Fibroblast of lung (primary cell): Measurements from ENCODE around the gene NECAP2.

Experiments
- EZH2 ChIP-seq: IDR thresholded peaks from 2 replicates; pipeline ENCODE4 v1.5.1; 2012; ENCODE audit warnings: low read length, control low read depth, mild to moderate bottlenecking; ENCODE audit errors: missing control alignments
- TF ChIP-seq, protein P1 (sequence below), 2 donors: IDR thresholded peaks in 1 of 2; conservative IDR thresholded peaks in 1 of 2; 1 replicate in 1 of 2; 2 replicates in 1 of 2; pipeline ENCODE4 v1.5.1; 2011 to 2012; ENCODE audit warnings: low read length in 2 of 2, control low read depth in 1 of 2, inconsistent platforms in 1 of 2, low read depth in 1 of 2, mild to moderate bottlenecking in 1 of 2

DNA sequence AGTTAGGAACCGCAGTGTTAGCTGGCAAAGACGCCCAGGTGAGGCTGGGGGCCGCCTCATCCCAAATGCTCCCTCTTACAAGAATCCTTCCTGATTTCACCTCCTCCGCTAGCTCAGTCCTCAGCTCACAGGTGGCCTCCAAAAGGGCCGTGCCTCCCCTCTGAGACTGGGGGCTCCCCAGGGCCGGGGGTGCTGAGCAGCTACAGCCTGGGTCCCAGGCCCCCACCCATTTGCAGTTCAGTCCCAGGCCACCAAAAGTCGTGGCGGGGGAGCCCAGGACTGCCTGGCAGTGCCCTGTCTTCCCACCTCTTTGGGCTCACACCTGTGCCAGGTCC, 43.9 kb downstream of the NECAP2 start:
- TF ChIP-seq, protein P1, sequence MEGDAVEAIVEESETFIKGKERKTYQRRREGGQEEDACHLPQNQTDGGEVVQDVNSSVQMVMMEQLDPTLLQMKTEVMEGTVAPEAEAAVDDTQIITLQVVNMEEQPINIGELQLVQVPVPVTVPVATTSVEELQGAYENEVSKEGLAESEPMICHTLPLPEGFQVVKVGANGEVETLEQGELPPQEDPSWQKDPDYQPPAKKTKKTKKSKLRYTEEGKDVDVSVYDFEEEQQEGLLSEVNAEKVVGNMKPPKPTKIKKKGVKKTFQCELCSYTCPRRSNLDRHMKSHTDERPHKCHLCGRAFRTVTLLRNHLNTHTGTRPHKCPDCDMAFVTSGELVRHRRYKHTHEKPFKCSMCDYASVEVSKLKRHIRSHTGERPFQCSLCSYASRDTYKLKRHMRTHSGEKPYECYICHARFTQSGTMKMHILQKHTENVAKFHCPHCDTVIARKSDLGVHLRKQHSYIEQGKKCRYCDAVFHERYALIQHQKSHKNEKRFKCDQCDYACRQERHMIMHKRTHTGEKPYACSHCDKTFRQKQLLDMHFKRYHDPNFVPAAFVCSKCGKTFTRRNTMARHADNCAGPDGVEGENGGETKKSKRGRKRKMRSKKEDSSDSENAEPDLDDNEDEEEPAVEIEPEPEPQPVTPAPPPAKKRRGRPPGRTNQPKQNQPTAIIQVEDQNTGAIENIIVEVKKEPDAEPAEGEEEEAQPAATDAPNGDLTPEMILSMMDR (conservative IDR thresholded peaks at IDR 0.05 in 1 of 2, IDR thresholded peaks at IDR 0.05 in 1 of 2; ENCODE audit: low read depth in 1 of 2, low read length in 2 of 2) = no peak
- no peak for TF ChIP-seq EZH2
